H9 (cell line): ENCODE data around the gene ABCF2. TPM values are rescaled to one million over a fixed set of nuclear protein-coding genes. Genes with fewer than 3 reads are reported as not detected.

Source experiments
- DNase-seq: peaks from one replicate; pipeline ENCODE4 v3.0.0-alpha.2; 2017
- H2AFZ ChIP-seq: one replicate; pipeline ENCODE4 v1.6.1; 2013; ENCODE audit warnings: mild to moderate bottlenecking, low read length, control low read depth, moderate library complexity
- H2AK5ac ChIP-seq: 2 replicates; pipeline ENCODE4 v1.6.1; 2013; ENCODE audit warnings: low read length, control low read depth, mixed read lengths; ENCODE audit not compliant: insufficient read length
- H2BK120ac ChIP-seq: one replicate; pipeline ENCODE4 v1.6.1; 2013; ENCODE audit warnings: low read depth, mild to moderate bottlenecking, low read length, control low read depth, inconsistent platforms; ENCODE audit not compliant: poor library complexity, severe bottlenecking
- H2BK12ac ChIP-seq: 2 replicates; pipeline ENCODE4 v1.6.1; 2013; ENCODE audit warnings: low read length, control low read depth, mixed read lengths, low read depth; ENCODE audit not compliant: insufficient read length
- H2BK15ac ChIP-seq: 2 replicates; pipeline ENCODE4 v1.6.1; 2013; ENCODE audit warnings: low read depth, low read length, control low read depth
- H2BK20ac ChIP-seq: one replicate; pipeline ENCODE4 v1.6.1; 2013; ENCODE audit warnings: low read depth, mild to moderate bottlenecking, low read length, control low read depth, inconsistent platforms; ENCODE audit not compliant: poor library complexity, severe bottlenecking
- H2BK5ac ChIP-seq: 2 replicates; pipeline ENCODE4 v1.6.1; 2013; ENCODE audit warnings: low read length, control low read depth, mixed read lengths; ENCODE audit not compliant: insufficient read length
- H3K14ac ChIP-seq: 2 replicates; pipeline ENCODE4 v1.6.1; 2013; ENCODE audit warnings: low read length, control low read depth; ENCODE audit not compliant: insufficient read depth
- H3K18ac ChIP-seq: 2 replicates; pipeline ENCODE4 v1.6.1; 2013; ENCODE audit warnings: low read depth, mild to moderate bottlenecking, mixed read lengths, low read length, control low read depth; ENCODE audit not compliant: insufficient read length
- H3K23ac ChIP-seq: 2 replicates; pipeline ENCODE4 v1.6.1; 2013; ENCODE audit warnings: low read length, control low read depth, mixed read lengths, low read depth; ENCODE audit not compliant: insufficient read length
- H3K23me2 ChIP-seq: 2 replicates; pipeline ENCODE4 v1.6.1; 2013; ENCODE audit warnings: low read depth, mild to moderate bottlenecking, mixed read lengths, low read length, control low read depth; ENCODE audit not compliant: insufficient read length, poor library complexity, severe bottlenecking
- H3K27ac ChIP-seq: 2 replicates; pipeline ENCODE4 v1.5.1; 2013; ENCODE audit warnings: low read length, control low read depth, mixed read lengths, low read depth; ENCODE audit not compliant: insufficient read length
- H3K27me3 ChIP-seq: 2 replicates; pipeline ENCODE4 v1.6.1; 2013; ENCODE audit warnings: low read length, control low read depth, inconsistent platforms; ENCODE audit not compliant: insufficient read depth
- H3K4ac ChIP-seq: 2 replicates; pipeline ENCODE4 v1.6.1; 2013; ENCODE audit warnings: low read depth, mild to moderate bottlenecking, control low read depth, inconsistent platforms, low read length, moderate library complexity
- H3K4me1 ChIP-seq: 2 replicates; pipeline ENCODE4 v1.6.1; 2013; ENCODE audit warnings: low read length, control low read depth, inconsistent platforms; ENCODE audit not compliant: insufficient read depth
- H3K4me2 ChIP-seq: 2 replicates; pipeline ENCODE4 v1.6.1; 2013; ENCODE audit warnings: low read length, control low read depth, mixed read lengths; ENCODE audit not compliant: insufficient read length, insufficient read depth
- H3K56ac ChIP-seq: 2 replicates; pipeline ENCODE4 v1.6.1; 2013; ENCODE audit warnings: low read depth, mild to moderate bottlenecking, mixed read lengths, low read length, control low read depth; ENCODE audit not compliant: insufficient read length
- H3K79me1 ChIP-seq: 2 replicates; pipeline ENCODE4 v1.6.1; 2013; ENCODE audit warnings: low read depth, mild to moderate bottlenecking, moderate library complexity, low read length, control low read depth, inconsistent platforms; ENCODE audit not compliant: insufficient read depth, poor library complexity, severe bottlenecking
- H3K79me2 ChIP-seq: 2 replicates; pipeline ENCODE4 v1.6.1; 2013; ENCODE audit warnings: low read length, control low read depth, inconsistent platforms; ENCODE audit not compliant: insufficient read depth
- H3K9ac ChIP-seq: 2 replicates; pipeline ENCODE4 v1.6.1; 2013; ENCODE audit warnings: low read length, control low read depth, mixed read lengths; ENCODE audit not compliant: insufficient read length; ENCODE audit errors: extremely low read depth
- H3K9me3 ChIP-seq: one replicate; pipeline ENCODE4 v1.6.1; 2013; ENCODE audit warnings: low read depth, low read length, inconsistent platforms; ENCODE audit not compliant: control insufficient read depth
- H3T11ph ChIP-seq: one replicate; pipeline ENCODE4 v1.6.1; 2013; ENCODE audit warnings: mild to moderate bottlenecking, low read length, control low read depth, inconsistent platforms
- H4K20me1 ChIP-seq: one replicate; pipeline ENCODE4 v1.6.1; 2013; ENCODE audit not compliant: control insufficient read depth, insufficient read length, insufficient read depth
- H4K5ac ChIP-seq: 2 replicates; pipeline ENCODE4 v1.6.1; 2013; ENCODE audit warnings: low read depth, mild to moderate bottlenecking, mixed read lengths, low read length, control low read depth; ENCODE audit not compliant: insufficient read length
- H4K8ac ChIP-seq: replicated peaks from 2 replicates; pipeline ENCODE4 v1.6.1; 2013; ENCODE audit warnings: low read length, control low read depth, mixed read lengths, low read depth; ENCODE audit not compliant: insufficient read length
- H4K91ac ChIP-seq: 2 replicates; pipeline ENCODE4 v1.6.1; 2013; ENCODE audit warnings: low read depth, mild to moderate bottlenecking, moderate library complexity, mixed read lengths, low read length, control low read depth; ENCODE audit not compliant: insufficient read length
- H3K27ac Mint-ChIP-seq, 3 experiments: 2 replicates in 2 of 3; 3 replicates in 1 of 3; pipeline ENCODE4 v1.8.0; 2020 to 2021; ENCODE audit warnings: mixed read lengths in 3 of 3, mild to moderate bottlenecking in 1 of 3, moderate library complexity in 1 of 3
- H3K27me3 Mint-ChIP-seq: 2 replicates; pipeline ENCODE4 v1.8.0; 2021; ENCODE audit warnings: low read depth, mild to moderate bottlenecking, moderate library complexity, mixed read lengths
- H3K36me3 Mint-ChIP-seq, 3 experiments: 2 replicates in 2 of 3; 3 replicates in 1 of 3; pipeline ENCODE4 v1.8.0; 2020 to 2021; ENCODE audit warnings: low read depth in 3 of 3, mixed read lengths in 3 of 3; ENCODE audit not compliant: insufficient read depth in 1 of 3
- H3K4me1 Mint-ChIP-seq, 2 experiments: 2 replicates each; pipeline ENCODE4 v1.8.0; 2020; ENCODE audit warnings: mixed read lengths in 2 of 2
- H3K4me3 Mint-ChIP-seq, 2 experiments: 2 replicates in 1 of 2; 3 replicates in 1 of 2; pipeline ENCODE4 v1.8.0; 2020 to 2021; ENCODE audit warnings: mild to moderate bottlenecking in 2 of 2, mixed read lengths in 2 of 2, moderate library complexity in 1 of 2
- H3K9me3 Mint-ChIP-seq, 2 experiments: 2 replicates in 1 of 2; 3 replicates in 1 of 2; pipeline ENCODE4 v1.8.0; 2020; ENCODE audit warnings: mild to moderate bottlenecking in 2 of 2, mixed read lengths in 2 of 2, moderate library complexity in 1 of 2
- CTCF ChIP-seq: fragments of 200-600 bp; sonication (generic); conservative IDR thresholded peaks from 3 replicates; pipeline ENCODE4 v1.8.0; 2021; ENCODE audit warnings: antibody characterized with exemption, mild to moderate bottlenecking
- WGBS: extraction: QIAGEN DNeasy Blood & Tissue Kit; methylation state at CpG from one replicate; pipeline ENCODE4 v1.1.7; 2013; ENCODE audit warnings: missing lambda C conversion rate, low lambda C conversion rate, mixed read lengths; ENCODE audit not compliant: insufficient read length; ENCODE audit errors: extremely low coverage; 5-methylcytosine and 5-hydroxymethylcytosine counted together
- total RNA-seq: library from RNA; stranded (reverse); gene quantifications from 2 replicates; pipeline ENCODE4 v1.2.1, GENCODE V29; 2021

ABCF2 gene
- total RNA-seq, 1 experiment from 2014 or later, result 70.1 TPM

GRCh38 chr7:151225948-151226510 lies 976 bp downstream of the ABCF2 start:
- Histone ChIP-seq H3K23me2 (peaks cover 7% of the 10 kb centered on the region), H2BK20ac (no peak overlapping the region), H3K18ac (no peak overlapping the region), H2BK15ac (no peak overlapping the region), H3K23ac (no peak overlapping the region), H3K56ac (no peak overlapping the region), H2AK5ac (no peak overlapping the region), H4K91ac (no peak overlapping the region), H3K27ac (no peak overlapping the region), H3K79me2 (peaks cover 3% of the 10 kb centered on the region; the same call in 1 of the 2 replicates), H4K20me1 (no peaks in the 10 kb centered on the region), H3K4ac (no peak overlapping the region), H4K8ac (no peak overlapping the region), H2BK12ac (no peak overlapping the region), H2AFZ (no peak overlapping the region), H3T11ph (no peak overlapping the region), H3K4me1 (no peaks in the 10 kb centered on the region; the same call in 1 of the 2 replicates), H3K27me3 (no peaks in the 10 kb centered on the region), H2BK120ac (no peak overlapping the region), H3K79me1 (no peaks in the 10 kb centered on the region), H2BK5ac (no peak overlapping the region), H3K9ac (peak overlapping the region; percentile 52), H3K9me3 (no peaks in the 10 kb centered on the region), H4K5ac (no peak overlapping the region), H3K4me2 (peak overlapping the region; percentile 76), H3K14ac (no peak overlapping the region)
- Mint-ChIP-seq H3K4me1 (peaks cover 23 to 26% of the 10 kb centered on the region in 2 experiments), H3K27ac (no peak overlapping the region), H3K36me3 (peaks cover 28 to 50% (median 39%) of the 10 kb centered on the region in 3 experiments; a peak in 6 of 7 replicates), H3K9me3 (no peaks in the 10 kb centered on the region), H3K4me3 (peak overlapping the region; percentile 97 to 98), H3K27me3 (no peaks in the 10 kb centered on the region; the same call in 1 of the 2 replicates)
- TF ChIP-seq CTCF, result no peak
- WGBS, result no CpG with 5 or more reads among the region's 8 CpGs
- no peak for DNase-seq
